Chondrocyte (in vitro differentiated cells): ENCODE measurements around the gene TMEM132E. TPM values are rescaled to one million over a fixed set of nuclear protein-coding genes. Genes with fewer than 3 reads are reported as not detected.

ENCODE experiments used
- DNase-seq: peaks from one replicate; pipeline ENCODE4 v3.0.0; 2021; ENCODE audit warnings: mixed read lengths, low spot score
- H3K27ac Mint-ChIP-seq: one replicate; pipeline ENCODE4 v1.8.0; 2021; ENCODE audit warnings: mild to moderate bottlenecking, moderate library complexity, mixed read lengths; ENCODE audit not compliant: unreplicated experiment
- H3K27me3 Mint-ChIP-seq: 2 replicates; pipeline ENCODE4 v1.8.0; 2021; ENCODE audit warnings: low read depth, mixed read lengths
- H3K36me3 Mint-ChIP-seq: 2 replicates; pipeline ENCODE4 v1.8.0; 2021; ENCODE audit warnings: low read depth, mixed read lengths
- H3K4me1 Mint-ChIP-seq: 2 replicates; pipeline ENCODE4 v1.8.0; 2021; ENCODE audit warnings: low read depth, mild to moderate bottlenecking, mixed read lengths
- H3K4me3 Mint-ChIP-seq: one replicate; pipeline ENCODE4 v1.8.0; 2021; ENCODE audit warnings: mild to moderate bottlenecking, moderate library complexity, mixed read lengths; ENCODE audit not compliant: unreplicated experiment
- H3K9me3 Mint-ChIP-seq: 2 replicates; pipeline ENCODE4 v1.8.0; 2021; ENCODE audit warnings: low read depth, mixed read lengths
- total RNA-seq: library from RNA; stranded (reverse); gene quantifications from 3 replicates; pipeline ENCODE4 v1.2.1, GENCODE V29; 2021
- TF ChIP-seq, protein P1 (sequence below): fragments of 200-600 bp; sonication (generic); IDR thresholded peaks from 2 replicates; pipeline ENCODE4 v1.5.0; 2021; ENCODE audit warnings: antibody characterized with exemption, mild to moderate bottlenecking, moderate library complexity

The TMEM132E gene
- total RNA-seq, 1 donor from 2014 or later: 0.20 TPM

DNA sequence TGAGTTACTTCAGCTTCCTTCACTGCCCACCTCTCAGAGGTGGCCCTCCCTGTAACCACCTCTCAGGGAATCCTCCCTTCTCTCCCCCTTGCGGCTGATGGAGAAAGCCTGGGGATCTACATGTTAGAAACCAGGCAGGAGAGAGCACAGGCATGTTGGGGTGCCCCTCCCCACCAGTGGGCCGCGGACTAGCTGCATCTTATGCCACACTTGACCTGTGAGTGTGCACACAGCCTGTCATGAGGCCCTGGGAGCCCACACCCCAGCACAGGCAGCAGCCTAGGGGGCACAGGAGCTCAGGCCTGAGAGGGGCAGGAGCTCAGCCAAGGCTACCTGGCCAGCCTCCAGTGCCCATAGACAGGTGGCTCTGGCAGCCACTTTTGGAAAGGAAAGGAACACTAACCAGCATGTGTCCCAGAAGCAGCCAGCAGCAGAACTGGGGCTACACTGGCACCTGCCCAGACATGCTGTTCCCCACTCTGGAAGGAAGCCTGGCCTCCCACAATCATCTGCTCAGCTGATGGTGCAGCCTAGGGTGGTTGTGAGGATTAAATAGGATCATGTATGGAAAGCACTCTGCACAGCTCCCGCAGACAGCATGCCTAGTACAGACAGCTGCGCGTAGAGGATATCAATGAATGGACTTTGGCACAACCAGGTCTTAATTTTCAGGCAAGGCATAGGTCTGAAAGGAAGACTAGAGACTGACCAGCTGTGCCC is 60.5 kb downstream of the TMEM132E start:
- DNase-seq: peak; percentile 68
- H3K27me3 Mint-ChIP-seq: peaks cover 39% of the 10 kb centered on the region
- H3K27ac Mint-ChIP-seq: no peak overlapping the region
- no peak overlapping the region for H3K4me3 Mint-ChIP-seq
- TF ChIP-seq, protein P1, sequence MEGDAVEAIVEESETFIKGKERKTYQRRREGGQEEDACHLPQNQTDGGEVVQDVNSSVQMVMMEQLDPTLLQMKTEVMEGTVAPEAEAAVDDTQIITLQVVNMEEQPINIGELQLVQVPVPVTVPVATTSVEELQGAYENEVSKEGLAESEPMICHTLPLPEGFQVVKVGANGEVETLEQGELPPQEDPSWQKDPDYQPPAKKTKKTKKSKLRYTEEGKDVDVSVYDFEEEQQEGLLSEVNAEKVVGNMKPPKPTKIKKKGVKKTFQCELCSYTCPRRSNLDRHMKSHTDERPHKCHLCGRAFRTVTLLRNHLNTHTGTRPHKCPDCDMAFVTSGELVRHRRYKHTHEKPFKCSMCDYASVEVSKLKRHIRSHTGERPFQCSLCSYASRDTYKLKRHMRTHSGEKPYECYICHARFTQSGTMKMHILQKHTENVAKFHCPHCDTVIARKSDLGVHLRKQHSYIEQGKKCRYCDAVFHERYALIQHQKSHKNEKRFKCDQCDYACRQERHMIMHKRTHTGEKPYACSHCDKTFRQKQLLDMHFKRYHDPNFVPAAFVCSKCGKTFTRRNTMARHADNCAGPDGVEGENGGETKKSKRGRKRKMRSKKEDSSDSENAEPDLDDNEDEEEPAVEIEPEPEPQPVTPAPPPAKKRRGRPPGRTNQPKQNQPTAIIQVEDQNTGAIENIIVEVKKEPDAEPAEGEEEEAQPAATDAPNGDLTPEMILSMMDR: no peak
- no peaks in the 10 kb centered on the region for H3K4me1 Mint-ChIP-seq
- H3K36me3 Mint-ChIP-seq: no peaks in the 10 kb centered on the region
- no peaks in the 10 kb centered on the region for H3K9me3 Mint-ChIP-seq

DNA sequence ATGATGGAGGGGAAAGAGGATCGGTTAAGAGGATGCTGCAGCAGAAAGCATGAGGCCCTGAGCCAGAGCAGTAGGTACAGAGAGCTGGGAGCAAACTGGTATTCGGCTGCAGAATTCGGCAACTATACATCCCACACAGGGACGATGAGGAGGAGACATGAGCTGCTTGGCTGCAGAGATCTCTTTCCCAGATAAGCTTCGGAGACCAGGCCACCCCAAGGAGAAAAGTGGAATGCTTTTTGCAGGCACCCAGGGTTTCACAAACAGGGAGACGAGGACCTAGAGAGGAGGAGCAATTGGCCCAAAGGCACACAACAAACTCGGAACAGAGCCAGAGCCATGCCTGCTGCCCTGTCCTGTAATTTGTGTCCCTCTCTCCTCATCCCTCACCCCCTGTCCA is 62.0 kb downstream of the TMEM132E start:
- no peak overlapping the region for H3K4me3 Mint-ChIP-seq
- H3K4me1 Mint-ChIP-seq: no peaks in the 10 kb centered on the region
- H3K27me3 Mint-ChIP-seq: peaks cover 37% of the 10 kb centered on the region

DNA sequence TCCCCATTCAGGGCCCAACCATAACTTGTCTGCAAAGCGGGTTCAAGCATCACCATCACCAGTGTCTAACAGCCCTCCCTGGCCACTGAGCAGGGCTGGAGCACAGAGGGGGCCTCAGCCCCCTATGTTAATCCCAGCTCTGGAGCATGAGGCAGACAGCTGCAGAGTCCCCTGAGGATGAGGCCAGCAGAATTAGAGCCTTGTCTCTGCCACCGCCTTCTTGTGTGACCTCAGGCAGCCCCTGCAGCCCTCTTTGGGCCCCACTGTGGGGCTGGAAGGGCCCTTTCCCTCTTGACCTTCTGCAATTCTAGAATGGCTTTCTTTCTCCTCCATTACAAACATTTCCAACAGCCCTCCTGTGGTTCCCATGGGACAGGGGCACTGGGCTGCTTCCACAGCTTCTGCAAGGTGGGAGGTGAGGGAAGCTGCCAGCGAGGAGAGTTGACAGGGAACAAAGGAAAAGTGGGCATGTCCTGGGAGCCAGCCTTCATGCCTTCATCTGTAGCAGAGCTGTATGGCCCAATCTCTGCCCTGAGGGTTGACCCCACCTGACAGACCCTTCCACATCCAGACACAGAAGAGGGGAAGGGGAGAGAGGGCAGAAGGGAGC is 65.7 kb downstream of the TMEM132E start:
- TF ChIP-seq, protein P1: no peak
- no peak for DNase-seq
- no peaks in the 10 kb centered on the region for H3K9me3 Mint-ChIP-seq
- no peak overlapping the region for H3K27ac Mint-ChIP-seq
- no peaks in the 10 kb centered on the region for H3K36me3 Mint-ChIP-seq
- H3K27me3 Mint-ChIP-seq: peaks cover 29% of the 10 kb centered on the region
- H3K4me1 Mint-ChIP-seq: no peaks in the 10 kb centered on the region
- H3K4me3 Mint-ChIP-seq: no peak overlapping the region

More for the DNA sequence above, 62.0 kb downstream of the TMEM132E start:
- TF ChIP-seq, protein P1: no peak
- Mint-ChIP-seq H3K9me3 (no peaks in the 10 kb centered on the region), H3K27ac (no peak overlapping the region), H3K36me3 (no peaks in the 10 kb centered on the region)
- DNase-seq: peak; percentile 36

DNA sequence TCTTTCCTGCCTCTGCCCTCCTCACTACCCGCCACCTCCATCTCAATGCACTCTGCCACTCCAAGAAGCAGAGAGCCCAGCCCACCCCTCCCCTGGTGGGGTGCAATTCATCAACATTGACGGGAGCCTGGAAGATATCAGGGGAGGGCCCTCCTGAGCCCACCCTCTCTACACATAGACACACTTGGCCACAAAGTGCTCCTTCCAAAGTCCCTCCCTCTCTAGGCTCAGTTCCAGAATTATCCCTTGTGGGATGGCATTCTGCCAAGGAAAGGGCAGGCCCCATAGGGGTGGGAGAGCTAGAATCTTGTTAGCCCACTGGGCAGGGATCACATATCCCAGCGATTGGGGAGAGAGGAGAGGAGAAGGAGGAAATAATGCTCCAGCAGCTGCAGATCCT is 66.2 kb downstream of the TMEM132E start:
- H3K9me3 Mint-ChIP-seq: no peaks in the 10 kb centered on the region
- no peak for DNase-seq
- peaks cover 25% of the 10 kb centered on the region for H3K27me3 Mint-ChIP-seq
- H3K4me1 Mint-ChIP-seq: no peaks in the 10 kb centered on the region
- no peaks in the 10 kb centered on the region for H3K36me3 Mint-ChIP-seq
- no peak overlapping the region for H3K27ac Mint-ChIP-seq
- TF ChIP-seq, protein P1: no peak
- no peak overlapping the region for H3K4me3 Mint-ChIP-seq

DNA sequence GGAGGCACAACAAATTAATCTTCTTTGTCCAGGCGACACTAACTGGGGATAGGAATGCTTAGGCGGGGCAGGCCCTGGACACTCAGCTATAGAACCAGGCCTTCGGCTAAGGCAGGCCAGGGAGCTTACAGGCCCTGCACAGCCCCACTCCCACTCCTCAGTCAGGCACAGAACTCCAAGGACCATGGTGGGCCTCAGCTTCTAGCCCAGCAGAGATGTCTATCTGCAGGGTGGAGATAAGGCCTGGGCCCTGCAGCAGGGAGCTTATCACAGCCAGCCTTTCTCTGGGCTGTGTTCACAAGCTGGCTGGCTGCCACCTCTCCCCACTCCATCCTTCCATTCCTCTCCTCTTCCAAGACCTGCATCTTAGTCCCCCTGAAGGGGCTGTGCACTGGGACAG is 68.1 kb downstream of the TMEM132E start:
- H3K4me1 Mint-ChIP-seq: no peaks in the 10 kb centered on the region
- H3K27ac Mint-ChIP-seq: no peak overlapping the region
- no peak overlapping the region for H3K4me3 Mint-ChIP-seq
- H3K36me3 Mint-ChIP-seq: no peaks in the 10 kb centered on the region
- TF ChIP-seq, protein P1: no peak
- no peak for DNase-seq
- no peaks in the 10 kb centered on the region for H3K9me3 Mint-ChIP-seq
- peaks cover 15% of the 10 kb centered on the region for H3K27me3 Mint-ChIP-seq
